Rectal smooth muscle tissue (tissue), 1 donor: ENCODE data around the gene PRKAR1A.
"Not testable (repeated sequence)": the region's sequence is repeated elsewhere in the genome, so short reads cannot be mapped to it uniquely, and the experiment has no call there.

ENCODE experiments used
- H3K27ac ChIP-seq: one replicate; pipeline ENCODE4 v1.7.0; 2013; ENCODE audit warnings: low read depth, low read length, inconsistent platforms
- H3K27me3 ChIP-seq: one replicate; pipeline ENCODE4 v1.7.0; 2013; ENCODE audit warnings: low read length; ENCODE audit not compliant: control insufficient read depth, insufficient read depth
- H3K36me3 ChIP-seq: one replicate; pipeline ENCODE4 v1.7.0; 2013; ENCODE audit warnings: low read length; ENCODE audit not compliant: control insufficient read depth, insufficient read depth
- H3K4me1 ChIP-seq: one replicate; pipeline ENCODE4 v1.7.0; 2013; ENCODE audit warnings: low read length; ENCODE audit not compliant: control insufficient read depth, insufficient read depth
- H3K4me3 ChIP-seq: one replicate; pipeline ENCODE4 v1.7.0; 2013; ENCODE audit warnings: low read length
- H3K9ac ChIP-seq: one replicate; pipeline ENCODE4 v1.7.0; 2013; ENCODE audit warnings: low read length

The PRKAR1A gene

GRCh38 chr17:68512247-68512959, at the start of gene PRKAR1A:
Gene PRKAR1A, plus strand, starts transcription at chr17:68512430. Its CDS starts 2,970 bp downstream, at chr17:68515400.
- no peaks in the 10 kb centered on the region for H3K27me3 ChIP-seq
- peak within 1 kb of the TSS; percentile 95 for H3K9ac ChIP-seq
- peak within 1 kb of the TSS; percentile 97 for H3K27ac ChIP-seq
- peak within 1 kb of the TSS; percentile 87 for H3K4me3 ChIP-seq
- H3K36me3 ChIP-seq, result peaks cover 5% of the 10 kb centered on the region
- peaks cover 21% of the 10 kb centered on the region for H3K4me1 ChIP-seq

GRCh38 chr17:68463211-68464019, 48.8 kb upstream of the PRKAR1A start:
- Histone ChIP-seq H3K4me1 (no peaks in the 10 kb centered on the region), H3K4me3 (no peak overlapping the region), H3K27me3 (no peaks in the 10 kb centered on the region), H3K27ac (no peak overlapping the region), H3K9ac (no peak overlapping the region), H3K36me3 (no peaks in the 10 kb centered on the region)

GRCh38 chr17:68468334-68468733, 43.9 kb upstream of the PRKAR1A start:
- H3K27ac ChIP-seq, result no peak overlapping the region
- H3K4me3 ChIP-seq, result no peak overlapping the region
- H3K27me3 ChIP-seq, result no peaks in the 10 kb centered on the region
- H3K9ac ChIP-seq, result no peak overlapping the region
- H3K4me1 ChIP-seq, result no peaks in the 10 kb centered on the region
- H3K36me3 ChIP-seq, result no peaks in the 10 kb centered on the region

GRCh38 chr17:68468788-68469187, 43.4 kb upstream of the PRKAR1A start:
- Histone ChIP-seq H3K9ac (no peak overlapping the region), H3K36me3 (no peaks in the 10 kb centered on the region), H3K4me1 (no peaks in the 10 kb centered on the region), H3K4me3 (no peak overlapping the region), H3K27me3 (no peaks in the 10 kb centered on the region), H3K27ac (no peak overlapping the region)

- H3K4me1 ChIP-seq, result no peaks in the 10 kb centered on the region
- no peak overlapping the region for H3K4me3 ChIP-seq
- H3K9ac ChIP-seq, result no peak overlapping the region
- H3K27me3 ChIP-seq, result no peaks in the 10 kb centered on the region
- no peak overlapping the region for H3K27ac ChIP-seq
- H3K36me3 ChIP-seq, result no peaks in the 10 kb centered on the region
These were observed 41.3 kb upstream of the PRKAR1A start for GRCh38 chr17:68470961-68471360.

- H3K36me3 ChIP-seq, result no peaks in the 10 kb centered on the region
- no peak overlapping the region for H3K27ac ChIP-seq
- no peak overlapping the region for H3K4me3 ChIP-seq
- H3K9ac ChIP-seq, result no peak overlapping the region
- H3K27me3 ChIP-seq, result no peaks in the 10 kb centered on the region
- no peaks in the 10 kb centered on the region for H3K4me1 ChIP-seq
These were observed 31.3 kb upstream of the PRKAR1A start for GRCh38 chr17:68480885-68481284.

GRCh38 chr17:68482576-68483041, 29.6 kb upstream of the PRKAR1A start:
- Histone ChIP-seq H3K4me1 (no peaks in the 10 kb centered on the region), H3K27ac (no peak overlapping the region), H3K9ac (no peak overlapping the region), H3K36me3 (no peaks in the 10 kb centered on the region), H3K27me3 (no peaks in the 10 kb centered on the region), H3K4me3 (no peak overlapping the region)

GRCh38 chr17:68484458-68484857, 27.8 kb upstream of the PRKAR1A start:
- Histone ChIP-seq H3K4me3 (no peak overlapping the region), H3K4me1 (no peaks in the 10 kb centered on the region), H3K27ac (no peak overlapping the region), H3K9ac (no peak overlapping the region), H3K27me3 (no peaks in the 10 kb centered on the region), H3K36me3 (no peaks in the 10 kb centered on the region)

- Histone ChIP-seq H3K27ac (no peak overlapping the region), H3K4me3 (no peak overlapping the region), H3K9ac (no peak overlapping the region), H3K4me1 (no peaks in the 10 kb centered on the region), H3K27me3 (no peaks in the 10 kb centered on the region), H3K36me3 (no peaks in the 10 kb centered on the region)
These were observed 22.3 kb upstream of the PRKAR1A start for GRCh38 chr17:68489919-68490318.

GRCh38 chr17:68491381-68492231, 20.6 kb upstream of the PRKAR1A start:
- Histone ChIP-seq H3K4me3 (peak overlapping the region; percentile 1), H3K36me3 (no peaks in the 10 kb centered on the region), H3K27me3 (no peaks in the 10 kb centered on the region), H3K4me1 (no peaks in the 10 kb centered on the region), H3K9ac (no peak overlapping the region), H3K27ac (no peak overlapping the region)

- not testable (repeated sequence) for H3K9ac ChIP-seq, H3K36me3 ChIP-seq, H3K4me1 ChIP-seq, H3K27me3 ChIP-seq, H3K27ac ChIP-seq
- H3K4me3 ChIP-seq, result peak overlapping the region; percentile 1
These were observed 19.7 kb upstream of the PRKAR1A start for GRCh38 chr17:68492394-68493054.

GRCh38 chr17:68495081-68495480, 17.1 kb upstream of the PRKAR1A start:
- Histone ChIP-seq H3K36me3 (no peaks in the 10 kb centered on the region), H3K9ac (no peak overlapping the region), H3K4me1 (no peaks in the 10 kb centered on the region), H3K27me3 (no peaks in the 10 kb centered on the region), H3K4me3 (no peak overlapping the region), H3K27ac (no peak overlapping the region)
